Natural killer cell (primary cell): ENCODE measurements around the gene SLC7A6. TPM values are rescaled to one million over a fixed set of nuclear protein-coding genes. Genes with fewer than 3 reads are reported as not detected.

Source experiments
- ATAC-seq, 3 donors: fragments of 150-1000 bp in 2 of 3; fragments of 200-7000 bp in 1 of 3; cut with Tn5 transposase; 1 replicate in 1 of 3; 2 replicates in 2 of 3; pipeline ENCODE4 v1.10.0; 2021; ENCODE audit warnings: mild to moderate bottlenecking in 2 of 3, moderate library complexity in 2 of 3
- DNase-seq, 2 donors: peaks; one replicate each; pipeline versions ENCODE4 v3.0.0 to v3.0.0-alpha.2; 2013 to 2021; ENCODE audit warnings: mixed read lengths in 1 of 2
- H3K27ac ChIP-seq: one replicate; pipeline ENCODE4 v1.5.1; 2013; ENCODE audit warnings: mild to moderate bottlenecking, low read length
- H3K27me3 ChIP-seq: one replicate; pipeline ENCODE4 v1.6.1; 2013; ENCODE audit warnings: low read length; ENCODE audit not compliant: control insufficient read depth, insufficient read depth
- H3K36me3 ChIP-seq: one replicate; pipeline ENCODE4 v1.6.1; 2013; ENCODE audit warnings: low read length; ENCODE audit not compliant: control insufficient read depth, insufficient read depth
- H3K4me1 ChIP-seq: one replicate; pipeline ENCODE4 v1.6.1; 2013; ENCODE audit warnings: low read length; ENCODE audit not compliant: control insufficient read depth, insufficient read depth
- H3K4me3 ChIP-seq: one replicate; pipeline ENCODE4 v1.5.1; 2013; ENCODE audit warnings: low read length
- H3K9me3 ChIP-seq: one replicate; pipeline ENCODE4 v1.6.1; 2013; ENCODE audit warnings: low read length; ENCODE audit not compliant: control insufficient read depth, insufficient read depth
- H3K27ac Mint-ChIP-seq, 2 donors: one replicate each; pipeline ENCODE4 v1.8.0; 2022; ENCODE audit warnings: mild to moderate bottlenecking in 2 of 2, mixed read lengths in 2 of 2, moderate library complexity in 1 of 2
- H3K27me3 Mint-ChIP-seq, 2 donors: one replicate each; pipeline ENCODE4 v1.8.0; 2022; ENCODE audit warnings: low read depth in 2 of 2, mixed read lengths in 2 of 2
- H3K36me3 Mint-ChIP-seq: one replicate; pipeline ENCODE4 v1.8.0; 2022; ENCODE audit warnings: mixed read lengths
- H3K4me1 Mint-ChIP-seq, 2 donors: one replicate each; pipeline ENCODE4 v1.8.0; 2022; ENCODE audit warnings: mixed read lengths in 2 of 2
- H3K4me3 Mint-ChIP-seq: one replicate; pipeline ENCODE4 v1.8.0; 2022; ENCODE audit warnings: mild to moderate bottlenecking, moderate library complexity, mixed read lengths
- H3K9me3 Mint-ChIP-seq, 2 donors: one replicate each; pipeline ENCODE4 v1.8.0; 2022; ENCODE audit warnings: mixed read lengths in 2 of 2
- WGBS: methylation state at CpG from one replicate; pipeline ENCODE4 v1.1.7; 2013; ENCODE audit warnings: missing lambda C conversion rate; ENCODE audit not compliant: insufficient coverage; 5-methylcytosine and 5-hydroxymethylcytosine counted together
- intact Hi-C: fragments of 100-400 bp; cut with micrococcal nuclease; formaldehyde crosslinking; loops from one replicate; pipeline ENCODE4 v1.14.2; 2022
- total RNA-seq, 4 donors: library from RNA; stranded (reverse); fragments of 120-200 nt in 1 of 4; gene quantifications; one replicate each; pipeline versions ENCODE4 v1.2.3 to v1.2.4, GENCODE V29; 2013 to 2022
- TF ChIP-seq, protein P1 (sequence below): fragments of 200-600 bp; IDR thresholded peaks from one replicate; pipeline ENCODE4 v1.8.0; 2022; ENCODE audit warnings: antibody characterized with exemption

Gene SLC7A6
- total RNA-seq, 3 donors from 2014 or later (not counting 1 experiment from before 2014, with no cell fraction given) = 46.6 to 84.9 (median 69.6) TPM

DNA sequence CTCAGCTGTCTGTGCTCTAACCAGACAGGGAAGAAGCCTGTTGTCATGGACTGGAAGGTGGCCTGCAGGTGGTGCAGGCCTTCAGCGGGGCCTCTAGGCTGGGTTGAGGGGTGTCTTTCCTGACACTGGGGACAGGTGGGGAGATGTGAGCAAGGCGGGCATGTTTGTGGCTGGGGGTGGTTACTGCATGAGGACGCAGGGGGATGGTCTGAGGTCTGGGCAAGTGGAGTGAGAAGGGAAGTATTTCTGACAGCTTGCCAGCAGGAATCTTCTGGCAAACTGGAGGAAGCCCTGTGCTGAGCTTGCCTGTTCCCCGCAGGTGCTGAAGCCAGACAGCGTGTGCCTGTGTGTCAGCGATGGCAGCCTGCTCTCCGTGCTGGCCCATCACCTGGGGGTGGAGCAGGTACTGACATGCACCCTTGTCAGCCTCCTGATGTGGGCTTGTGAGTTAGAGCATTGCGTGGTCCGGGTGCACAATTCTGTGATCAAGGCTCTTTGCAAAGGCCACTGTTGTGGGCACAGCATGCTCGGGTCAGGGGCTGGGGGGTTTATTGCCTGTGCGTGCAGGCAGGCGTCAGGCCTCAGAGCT is 82.7 kb downstream of the SLC7A6 start:
- H3K4me1 ChIP-seq = no peaks in the 10 kb centered on the region
- no peaks in the 10 kb centered on the region for H3K27me3 Mint-ChIP-seq

DNA sequence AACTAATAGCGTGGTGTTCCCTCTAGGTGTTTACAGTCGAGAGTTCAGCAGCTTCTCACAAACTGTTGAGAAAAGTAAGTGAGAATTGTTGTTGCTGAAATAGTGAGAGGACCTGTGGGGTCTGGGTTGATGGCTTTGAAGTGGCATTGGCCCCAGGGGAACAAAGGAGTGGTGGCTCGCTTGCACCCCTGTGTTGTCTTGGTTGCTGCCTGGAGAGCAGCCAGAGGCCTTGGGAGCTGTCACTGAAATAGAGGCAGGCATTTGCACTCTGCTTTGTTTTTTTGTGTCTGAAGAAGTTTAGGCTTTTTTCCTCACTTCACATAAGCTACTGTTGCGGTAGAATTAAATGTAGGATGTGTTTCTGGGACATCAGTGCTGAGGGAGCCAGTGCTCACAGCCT is 83.3 kb downstream of the SLC7A6 start:
- no peaks in the 10 kb centered on the region for H3K27me3 Mint-ChIP-seq
- H3K9me3 ChIP-seq = no peaks in the 10 kb centered on the region
- intact Hi-C loops = no loop called here
- H3K27ac Mint-ChIP-seq = no peak overlapping the region
- no peaks in the 10 kb centered on the region for H3K27me3 ChIP-seq
- peaks cover 0 to 7% of the 10 kb centered on the region in 2 donors for H3K4me1 Mint-ChIP-seq
- no peak for DNase-seq
- H3K4me3 Mint-ChIP-seq = no peak overlapping the region
- no peaks in the 10 kb centered on the region for H3K4me1 ChIP-seq
- H3K36me3 Mint-ChIP-seq = no peaks in the 10 kb centered on the region
- H3K9me3 Mint-ChIP-seq = no peaks in the 10 kb centered on the region
- H3K4me3 ChIP-seq = no peak overlapping the region
- no peak overlapping the region for H3K27ac ChIP-seq
- TF ChIP-seq, protein P1, sequence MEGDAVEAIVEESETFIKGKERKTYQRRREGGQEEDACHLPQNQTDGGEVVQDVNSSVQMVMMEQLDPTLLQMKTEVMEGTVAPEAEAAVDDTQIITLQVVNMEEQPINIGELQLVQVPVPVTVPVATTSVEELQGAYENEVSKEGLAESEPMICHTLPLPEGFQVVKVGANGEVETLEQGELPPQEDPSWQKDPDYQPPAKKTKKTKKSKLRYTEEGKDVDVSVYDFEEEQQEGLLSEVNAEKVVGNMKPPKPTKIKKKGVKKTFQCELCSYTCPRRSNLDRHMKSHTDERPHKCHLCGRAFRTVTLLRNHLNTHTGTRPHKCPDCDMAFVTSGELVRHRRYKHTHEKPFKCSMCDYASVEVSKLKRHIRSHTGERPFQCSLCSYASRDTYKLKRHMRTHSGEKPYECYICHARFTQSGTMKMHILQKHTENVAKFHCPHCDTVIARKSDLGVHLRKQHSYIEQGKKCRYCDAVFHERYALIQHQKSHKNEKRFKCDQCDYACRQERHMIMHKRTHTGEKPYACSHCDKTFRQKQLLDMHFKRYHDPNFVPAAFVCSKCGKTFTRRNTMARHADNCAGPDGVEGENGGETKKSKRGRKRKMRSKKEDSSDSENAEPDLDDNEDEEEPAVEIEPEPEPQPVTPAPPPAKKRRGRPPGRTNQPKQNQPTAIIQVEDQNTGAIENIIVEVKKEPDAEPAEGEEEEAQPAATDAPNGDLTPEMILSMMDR = no peak
- ATAC-seq = no peak
- peaks cover 70% of the 10 kb centered on the region for H3K36me3 ChIP-seq
- 67% methylated on average over 3 of the region's 4 CpGs for WGBS

More for the DNA sequence above, 82.7 kb downstream of the SLC7A6 start:
- intact Hi-C loops = no loop called here
- DNase-seq (no peak), ATAC-seq (no peak)
- Histone ChIP-seq H3K27ac (no peak overlapping the region), H3K36me3 (peaks cover 70% of the 10 kb centered on the region), H3K27me3 (no peaks in the 10 kb centered on the region), H3K4me3 (no peak overlapping the region), H3K9me3 (no peaks in the 10 kb centered on the region)
- H3K27ac Mint-ChIP-seq = no peak overlapping the region
- no peak overlapping the region for H3K4me3 Mint-ChIP-seq
- TF ChIP-seq, protein P1 = no peak
- WGBS = 68% methylated on average over 12 of the region's 12 CpGs
- H3K36me3 Mint-ChIP-seq = no peaks in the 10 kb centered on the region
- H3K4me1 Mint-ChIP-seq = peaks cover 0 to 7% of the 10 kb centered on the region in 2 donors
- no peaks in the 10 kb centered on the region for H3K9me3 Mint-ChIP-seq

DNA sequence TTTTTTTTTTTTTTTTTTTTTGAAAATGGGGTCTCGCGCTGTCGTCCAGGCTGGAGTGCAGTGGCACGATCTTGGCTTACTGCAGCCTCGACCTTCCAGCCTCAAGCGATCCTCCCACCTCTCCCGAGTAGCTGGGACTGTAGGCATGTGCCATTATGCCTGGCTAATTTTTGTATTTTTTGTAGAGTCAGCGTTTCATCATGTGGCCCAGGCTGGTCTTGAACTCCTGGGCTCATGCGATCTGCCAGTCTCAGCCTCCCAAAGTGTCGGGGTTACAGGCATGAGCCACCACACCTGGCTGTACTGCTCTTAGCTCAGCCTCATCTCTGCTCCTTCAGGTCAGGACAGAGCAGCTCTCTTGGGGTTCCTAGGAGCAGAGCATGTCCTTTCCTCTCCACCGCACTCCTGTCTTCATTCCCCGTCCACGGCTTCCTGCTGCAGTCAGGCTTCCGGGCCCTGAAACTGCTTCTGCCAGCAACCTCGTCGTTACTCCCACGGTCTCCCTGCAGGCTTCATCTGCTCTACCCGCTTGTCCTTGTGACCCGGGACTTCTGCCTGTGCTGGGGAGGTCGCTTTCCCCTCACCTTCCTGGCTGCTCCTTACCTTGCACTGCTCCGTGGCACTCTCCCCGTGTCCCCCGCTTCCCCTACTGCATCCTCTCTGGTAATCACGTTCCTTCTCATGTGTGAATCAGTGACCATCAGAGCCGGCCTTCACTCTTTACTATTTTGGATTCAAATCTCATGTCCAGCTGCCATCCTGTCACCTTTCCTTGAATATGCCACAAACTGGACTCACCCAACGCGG is 84.5 kb downstream of the SLC7A6 start:
- TF ChIP-seq, protein P1 = no peak
- ATAC-seq (no peak), DNase-seq (no peak)
- H3K36me3 Mint-ChIP-seq = no peaks in the 10 kb centered on the region
- Histone ChIP-seq H3K4me1 (no peaks in the 10 kb centered on the region), H3K9me3 (no peaks in the 10 kb centered on the region), H3K4me3 (no peak overlapping the region), H3K27ac (no peak overlapping the region), H3K36me3 (peaks cover 77% of the 10 kb centered on the region), H3K27me3 (no peaks in the 10 kb centered on the region)
- H3K27ac Mint-ChIP-seq = no peak overlapping the region
- intact Hi-C loops = no loop called here
- peaks cover 0 to 7% of the 10 kb centered on the region in 2 donors for H3K4me1 Mint-ChIP-seq
- no peaks in the 10 kb centered on the region for H3K27me3 Mint-ChIP-seq
- WGBS = 97% methylated on average over 27 of the region's 27 CpGs
- no peak overlapping the region for H3K4me3 Mint-ChIP-seq
- no peaks in the 10 kb centered on the region for H3K9me3 Mint-ChIP-seq
